ENCODE measurements around the gene CRYBA2. TPM values are rescaled to one million over a fixed set of nuclear protein-coding genes. Genes with fewer than 3 reads are reported as not detected.

Gene CRYBA2, protein sequence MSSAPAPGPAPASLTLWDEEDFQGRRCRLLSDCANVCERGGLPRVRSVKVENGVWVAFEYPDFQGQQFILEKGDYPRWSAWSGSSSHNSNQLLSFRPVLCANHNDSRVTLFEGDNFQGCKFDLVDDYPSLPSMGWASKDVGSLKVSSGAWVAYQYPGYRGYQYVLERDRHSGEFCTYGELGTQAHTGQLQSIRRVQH
- total RNA-seq (2014; rRNA removed; shearing (Covaris generic)) (not detected in 2 replicates), polyA plus RNA-seq (2016; fragmentation: Nextera tagmentation; extraction: Ambion mirVana) (not detected in 2 replicates)

DNA sequence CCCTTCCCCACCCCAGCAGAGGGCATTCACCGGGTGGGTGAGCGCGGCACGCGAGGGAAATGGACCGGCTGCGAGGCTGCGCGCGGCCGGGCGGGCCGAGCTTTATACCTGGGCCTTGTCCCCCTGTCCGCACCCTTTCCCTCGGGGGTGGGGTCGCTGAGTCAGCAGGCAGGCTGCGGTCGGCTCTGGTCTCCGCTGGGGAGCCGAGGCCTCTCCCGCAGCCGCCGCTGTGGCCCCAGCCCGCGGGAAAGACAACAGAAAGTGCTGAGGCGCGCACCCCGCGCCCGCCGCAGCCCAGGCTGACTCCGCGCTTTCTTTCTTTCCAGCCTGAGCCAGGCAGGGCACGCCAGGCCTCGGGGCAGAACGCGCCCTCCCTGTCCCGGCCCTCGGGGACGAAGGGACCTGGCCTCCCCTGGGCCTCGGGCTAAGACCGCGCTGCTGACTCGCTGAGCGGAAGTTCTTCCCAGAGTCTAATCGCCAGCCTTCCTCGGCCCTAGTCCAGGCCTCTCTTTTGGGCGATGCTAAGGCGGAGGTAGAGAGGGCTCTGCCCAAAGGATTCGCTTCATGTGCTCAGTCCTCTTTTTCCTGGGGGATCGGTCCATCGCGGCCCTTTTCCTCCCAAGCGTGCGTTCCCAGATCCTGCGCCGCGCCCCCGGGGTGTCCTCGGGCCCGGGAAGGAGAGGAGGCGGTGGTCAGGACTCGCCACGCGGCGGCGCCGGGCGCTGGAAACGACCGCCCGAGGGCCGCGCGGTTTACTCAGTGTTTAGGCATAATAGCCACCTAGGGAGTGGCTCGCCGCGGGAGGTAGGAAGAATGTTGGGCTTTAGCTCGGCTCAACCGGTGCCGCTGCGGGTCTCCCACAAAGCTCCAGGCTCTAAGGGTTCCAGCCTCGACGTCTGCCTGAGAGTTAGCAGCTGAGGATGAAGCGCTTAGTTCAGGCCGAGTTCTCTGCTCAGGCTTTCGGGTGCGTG is at the start of gene CRYBA2:
CRYBA2 (minus strand) TSS at position 78 of the 971 bp plus-strand sequence. CDS start 246 bp downstream, outside the sequence.
- Histone ChIP-seq H2AFZ (peak within 1 kb of the TSS; percentile 42; the same call in 1 of the 2 replicates), H3K4me1 (ENCODE audit: insufficient read depth) (no peaks in the 10 kb centered on the region), H3K27me3 (replicated peaks; ENCODE audit: insufficient read depth) (peaks cover 68% of the 10 kb centered on the region), H4K20me1 (ENCODE audit: insufficient read depth) (no peaks in the 10 kb centered on the region), H3K27ac (no peak within 1 kb of the TSS), H3K79me2 (ENCODE audit: insufficient read depth) (no peaks in the 10 kb centered on the region), H3K36me3 (ENCODE audit: low read depth) (no peaks in the 10 kb centered on the region), H3K9me3 (ENCODE audit: low read depth) (no peaks in the 10 kb centered on the region), H3K4me2 (ENCODE audit: unreplicated experiment) (peak within 1 kb of the TSS; percentile 70), H3F3A (ENCODE audit: insufficient read depth) (no peaks in the 10 kb centered on the region), H3K9ac (peak within 1 kb of the TSS; percentile 27; the same call in 1 of the 2 replicates), H3K4me3 (peak within 1 kb of the TSS; percentile 62), H3K9me2 (ENCODE audit: insufficient read depth) (no peaks in the 10 kb centered on the region)
- peak; percentile 59 for DNase-seq
- in situ Hi-C loops (cut with MboI), result no loop called here
- peak; percentile 75 for TF ChIP-seq EZH2 (IDR thresholded peaks at IDR 0.05; ENCODE audit: insufficient read depth, poor library complexity, severe bottlenecking)
- no peak for TF ChIP-seq EZH2phosphoT487 (IDR thresholded peaks at IDR 0.05; ENCODE audit: insufficient read depth, low read depth)
- 3% methylated on average over 72 to 87 of the region's 88 CpGs for WGBS, 2 experiments (ENCODE audit: low coverage in 1 of 2, low lambda C conversion rate in 2 of 2, missing lambda C conversion rate in 2 of 2)

DNA sequence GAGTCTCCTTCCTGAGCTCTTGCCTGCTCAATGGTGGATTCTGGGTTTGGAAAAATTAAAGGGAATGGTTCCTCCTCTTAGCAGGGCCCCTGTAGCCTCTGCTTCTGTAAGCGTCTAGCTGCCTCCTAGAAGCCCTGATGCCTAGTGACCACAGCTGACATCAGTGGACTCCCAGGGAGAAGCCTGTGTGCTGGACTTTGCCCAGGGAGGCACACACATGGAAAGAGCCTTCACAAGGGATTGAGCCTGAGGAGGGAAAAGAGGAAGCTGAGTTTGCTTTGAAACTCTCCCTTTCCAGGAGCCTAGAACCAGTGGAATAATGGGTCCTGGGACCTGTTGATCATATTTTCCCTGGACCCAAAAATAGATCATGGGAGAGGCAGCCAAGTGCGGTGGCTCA is 49.5 kb upstream of the CRYBA2 start:
- Histone ChIP-seq H3K4me2 (ENCODE audit: unreplicated experiment) (no peak overlapping the region), H3K9me2 (ENCODE audit: insufficient read depth) (no peaks in the 10 kb centered on the region), H2AFZ (no peak overlapping the region), H3K79me2 (ENCODE audit: insufficient read depth) (no peaks in the 10 kb centered on the region), H3K27ac (no peak overlapping the region), H3K9ac (no peak overlapping the region), H3F3A (ENCODE audit: insufficient read depth) (no peaks in the 10 kb centered on the region), H3K36me3 (ENCODE audit: low read depth) (no peaks in the 10 kb centered on the region), H3K4me1 (ENCODE audit: insufficient read depth) (no peaks in the 10 kb centered on the region), H3K4me3 (no peak overlapping the region), H3K9me3 (ENCODE audit: low read depth) (no peaks in the 10 kb centered on the region), H4K20me1 (ENCODE audit: insufficient read depth) (no peaks in the 10 kb centered on the region), H3K27me3 (replicated peaks; ENCODE audit: insufficient read depth) (peaks cover 48% of the 10 kb centered on the region)
- TF ChIP-seq EZH2phosphoT487 (IDR thresholded peaks at IDR 0.05; ENCODE audit: insufficient read depth, low read depth), result no peak
- TF ChIP-seq EZH2 (IDR thresholded peaks at IDR 0.05; ENCODE audit: insufficient read depth, poor library complexity, severe bottlenecking), result no peak
- DNase-seq, result no peak
- in situ Hi-C loops (cut with MboI), result no loop called here
- WGBS, 2 experiments (ENCODE audit: low coverage in 1 of 2, low lambda C conversion rate in 2 of 2, missing lambda C conversion rate in 2 of 2), result 53 to 58% methylated on average over 2 of the region's 2 CpGs

DNA sequence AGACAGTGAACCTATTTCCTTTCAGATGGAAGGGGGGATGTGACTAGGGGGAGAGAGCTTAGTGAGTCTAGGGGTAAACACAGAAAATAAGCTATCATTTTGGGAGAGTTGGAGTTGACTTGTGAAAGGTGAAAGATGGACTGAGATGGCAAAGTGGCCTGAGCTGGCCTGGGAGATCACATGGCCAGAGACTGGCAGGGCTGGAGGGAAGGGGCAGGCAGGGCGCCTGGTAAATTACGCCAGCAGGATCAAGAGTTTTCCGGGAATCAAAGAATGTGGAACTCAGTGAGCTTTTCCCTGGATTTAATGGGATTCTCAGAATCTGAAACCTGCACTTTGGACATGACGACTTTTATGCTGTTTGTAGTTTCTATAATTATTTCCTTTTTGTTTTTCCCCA is 48.9 kb upstream of the CRYBA2 start:
- H3K4me1 ChIP-seq (ENCODE audit: insufficient read depth), result no peaks in the 10 kb centered on the region
- no peak overlapping the region for H3K27ac ChIP-seq
- no peak overlapping the region for H3K4me2 ChIP-seq (ENCODE audit: unreplicated experiment)
- TF ChIP-seq EZH2phosphoT487 (IDR thresholded peaks at IDR 0.05; ENCODE audit: insufficient read depth, low read depth) (no peak), EZH2 (IDR thresholded peaks at IDR 0.05; ENCODE audit: insufficient read depth, poor library complexity, severe bottlenecking) (no peak)
- H3F3A ChIP-seq (ENCODE audit: insufficient read depth), result no peaks in the 10 kb centered on the region
- in situ Hi-C loops (cut with MboI), result no loop called here
- H3K27me3 ChIP-seq (replicated peaks; ENCODE audit: insufficient read depth), result peaks cover 48% of the 10 kb centered on the region
- H2AFZ ChIP-seq, result no peak overlapping the region
- no peaks in the 10 kb centered on the region for H4K20me1 ChIP-seq (ENCODE audit: insufficient read depth)
- no peak overlapping the region for H3K9ac ChIP-seq
- no peaks in the 10 kb centered on the region for H3K79me2 ChIP-seq (ENCODE audit: insufficient read depth)
- H3K9me3 ChIP-seq (ENCODE audit: low read depth), result no peaks in the 10 kb centered on the region
- no peak for DNase-seq
- no peaks in the 10 kb centered on the region for H3K36me3 ChIP-seq (ENCODE audit: low read depth)
- H3K9me2 ChIP-seq (ENCODE audit: insufficient read depth), result no peaks in the 10 kb centered on the region
- 46 to 57% methylated on average over 4 of the region's 4 CpGs for WGBS, 2 experiments (ENCODE audit: low coverage in 1 of 2, low lambda C conversion rate in 2 of 2, missing lambda C conversion rate in 2 of 2)
- H3K4me3 ChIP-seq, result no peak overlapping the region

DNA sequence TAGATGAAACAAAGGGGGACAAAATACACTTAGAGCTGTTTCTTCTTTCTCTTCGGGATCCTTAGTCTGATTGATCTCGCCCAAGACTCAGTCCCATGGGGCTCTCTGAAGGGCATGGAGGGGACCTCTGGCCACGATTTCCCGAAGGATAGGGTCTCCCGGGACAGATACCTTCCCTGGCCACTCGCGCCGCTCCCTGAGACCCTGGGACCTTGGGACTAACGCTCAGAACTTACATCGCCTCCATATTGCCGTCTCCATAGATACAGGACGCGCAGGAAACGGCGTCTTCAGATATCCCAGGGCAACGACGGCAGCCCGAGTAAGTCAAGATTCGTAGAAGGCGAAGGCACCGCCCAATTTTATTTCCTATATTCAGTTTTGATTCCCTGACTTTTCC is 48.0 kb upstream of the CRYBA2 start, which contains the start of gene CFAP65:
CFAP65 (minus strand) TSS at position 265 of the 400 bp plus-strand sequence. CDS start 2,468 bp downstream, outside the sequence.
- Histone ChIP-seq H3K9ac (no peak within 1 kb of the TSS), H3K4me1 (ENCODE audit: insufficient read depth) (no peaks in the 10 kb centered on the region), H3K36me3 (ENCODE audit: low read depth) (no peaks in the 10 kb centered on the region), H3K4me3 (peak within 1 kb of the TSS; percentile 68), H3K79me2 (ENCODE audit: insufficient read depth) (no peaks in the 10 kb centered on the region), H3K4me2 (ENCODE audit: unreplicated experiment) (peak within 1 kb of the TSS; percentile 86), H2AFZ (peak within 1 kb of the TSS; percentile 78), H3F3A (ENCODE audit: insufficient read depth) (no peaks in the 10 kb centered on the region), H3K9me3 (ENCODE audit: low read depth) (no peaks in the 10 kb centered on the region), H4K20me1 (ENCODE audit: insufficient read depth) (no peaks in the 10 kb centered on the region), H3K27me3 (replicated peaks; ENCODE audit: insufficient read depth) (peaks cover 45% of the 10 kb centered on the region), H3K27ac (no peak within 1 kb of the TSS), H3K9me2 (ENCODE audit: insufficient read depth) (no peaks in the 10 kb centered on the region)
- WGBS, 2 experiments (ENCODE audit: low coverage in 1 of 2, low lambda C conversion rate in 2 of 2, missing lambda C conversion rate in 2 of 2), result 3 to 5% methylated on average over 21 of the region's 21 CpGs
- DNase-seq, result peak; percentile 70
- in situ Hi-C loops (cut with MboI), result no loop called here
- no peak for TF ChIP-seq EZH2phosphoT487 (IDR thresholded peaks at IDR 0.05; ENCODE audit: insufficient read depth, low read depth)
- no peak for TF ChIP-seq EZH2 (IDR thresholded peaks at IDR 0.05; ENCODE audit: insufficient read depth, poor library complexity, severe bottlenecking)
